HepG2 (cell line): ENCODE results near the gene EPHB3. TPM values are rescaled to one million over a fixed set of nuclear protein-coding genes. Genes with fewer than 3 reads are reported as not detected.

Experiments
- ATAC-seq: fragments of 200-7000 bp; cut with Tn5 transposase; 3 replicates; pipeline ENCODE4 v1.9.1; 2020; ENCODE audit warnings: mild to moderate bottlenecking, moderate library complexity
- BruUV-seq: library from RNA; stranded (reverse); fragments of 400-500 nt; replicated peaks from 2 replicates; lab custom pipeline; 2021; lab: Mats Ljungman, UMichigan
- CTCF ChIA-PET: fragments of 300-600 bp; formaldehyde crosslinking; extraction: SDS; loops from one replicate; lab custom pipeline; 2021; ENCODE audit warnings: low total read pairs, inconsistent platforms, low intra/inter-chr PET ratio; lab: Yijun Ruan, JAX
- POLR2A ChIA-PET: fragments of 350-600 bp; sonication (Branson Sonifier 250); formaldehyde crosslinking; loops from one replicate; lab custom pipeline; 2020; ENCODE audit warnings: antibody characterized with exemption, inconsistent platforms; lab: Yijun Ruan, JAX
- DNase-seq: peaks from one replicate; pipeline ENCODE4 v3.0.0-alpha.2; 2015; ENCODE audit warnings: low spot score
- FAIRE-seq: peaks from 3 replicates; lab custom pipeline; 2011; peaks lifted over from hg19 to GRCh38; lab: Jason Lieb, UNC
- H2AFZ ChIP-seq: one replicate; pipeline ENCODE4 v1.6.1; 2011; ENCODE audit warnings: low read length, inconsistent platforms
- H3K27ac ChIP-seq: fragments of 300-600 bp; 3 replicates; pipeline ENCODE4 v1.8.0; 2011; ENCODE audit warnings: mixed run types, mild to moderate bottlenecking, mixed read lengths, low read length, inconsistent platforms; ENCODE audit not compliant: insufficient read depth; ENCODE audit errors: extremely low read length
- H3K27me3 ChIP-seq, 2 experiments: fragments of 200-600 bp in 1 of 2; 2 replicates in 1 of 2; 3 replicates in 1 of 2; pipeline versions ENCODE4 v1.6.0 to v1.8.0; 2011; ENCODE audit warnings: low read length in 2 of 2, mild to moderate bottlenecking in 2 of 2, moderate library complexity in 2 of 2, inconsistent platforms in 1 of 2; ENCODE audit not compliant: insufficient read depth in 2 of 2, control insufficient read depth in 1 of 2
- H3K36me3 ChIP-seq, 2 experiments: fragments of 200-600 bp in 1 of 2; replicated peaks in 1 of 2; 2 replicates in 1 of 2; 3 replicates in 1 of 2; pipeline versions ENCODE4 v1.5.1 to v1.8.0; 2011; ENCODE audit warnings: low read length in 2 of 2, inconsistent platforms in 1 of 2; ENCODE audit not compliant: insufficient read depth in 2 of 2, control insufficient read depth in 1 of 2
- H3K4me1 ChIP-seq: 2 replicates; pipeline ENCODE4 v1.5.1; 2012; ENCODE audit warnings: low read length, inconsistent platforms; ENCODE audit not compliant: insufficient read depth
- H3K4me2 ChIP-seq: 2 replicates; pipeline ENCODE4 v1.6.0; 2011; ENCODE audit warnings: low read depth, low read length, inconsistent platforms
- H3K4me3 ChIP-seq, 3 experiments: fragments of 200-600 bp in 1 of 3; sonication (generic), shearing (Covaris generic) in 1 of 3; replicated peaks in 1 of 3; 2 replicates each; pipeline ENCODE4 v1.5.1; 2011 to 2016; ENCODE audit warnings: low read length in 3 of 3, inconsistent platforms in 2 of 3, low read depth in 2 of 3, mild to moderate bottlenecking in 2 of 3, control low read depth in 1 of 3, mixed read lengths in 1 of 3; ENCODE audit not compliant: insufficient read depth in 1 of 3
- H3K79me2 ChIP-seq: one replicate; pipeline ENCODE4 v1.6.1; 2011; ENCODE audit warnings: low read length, inconsistent platforms; ENCODE audit not compliant: insufficient read depth
- H3K9ac ChIP-seq: 2 replicates; pipeline ENCODE4 v1.6.0; 2011; ENCODE audit warnings: mild to moderate bottlenecking, low read depth, low read length, inconsistent platforms; ENCODE audit not compliant: insufficient read depth
- H3K9me3 ChIP-seq: 2 replicates; pipeline ENCODE4 v1.5.1; 2012; ENCODE audit warnings: mild to moderate bottlenecking, low read length
- H4K20me1 ChIP-seq: 2 replicates; pipeline ENCODE4 v1.6.0; 2011; ENCODE audit warnings: inconsistent platforms, mild to moderate bottlenecking, low read length, moderate library complexity; ENCODE audit not compliant: insufficient read depth
- HDAC2 ChIP-seq: sonication (generic); formaldehyde crosslinking; IDR thresholded peaks from 2 replicates; pipeline ENCODE4 v1.4.0; 2020; ENCODE audit warnings: missing genetic modification reagents
- KDM5A ChIP-seq: fragments of 200-600 bp; sonication (generic); IDR thresholded peaks from 2 replicates; pipeline ENCODE4 v1.7.0; 2018; ENCODE audit warnings: antibody characterized with exemption, mild to moderate bottlenecking, low read length, borderline replicate concordance
- STAG1 ChIP-seq: sonication (generic); formaldehyde crosslinking; IDR thresholded peaks from 2 replicates; pipeline ENCODE4 v1.4.0; 2020; ENCODE audit warnings: missing genetic modification reagents
- TBL1XR1 ChIP-seq: fragments of 150-350 bp; IDR thresholded peaks from 2 replicates; pipeline ENCODE4 v1.6.1; 2014; ENCODE audit warnings: borderline replicate concordance, low read length; ENCODE audit not compliant: partially characterized antibody
- ZNF746 ChIP-seq: sonication (generic); formaldehyde crosslinking; IDR thresholded peaks from 2 replicates; pipeline ENCODE4 v1.8.0; 2022; ENCODE audit warnings: mild to moderate bottlenecking, missing genetic modification reagents
- ZNF766 ChIP-seq: sonication (generic); formaldehyde crosslinking; IDR thresholded peaks from 2 replicates; pipeline ENCODE4 v1.5.0; 2020; ENCODE audit warnings: missing genetic modification reagents, borderline replicate concordance
- WGBS: methylation state at CpG from one replicate; pipeline ENCODE4 v1.1.6; 2017; ENCODE audit warnings: low lambda C conversion rate; 5-methylcytosine and 5-hydroxymethylcytosine counted together
- in situ Hi-C: cut with HindIII; loops from 2 replicates; pipeline ENCODE4 v1.10.0; 2017; ENCODE audit warnings: low pct_unique_long_range_greater_than_20kb; ENCODE audit not compliant: extremely low pct_ligation_motif_present
- intact Hi-C: fragments of 100-400 bp; cut with micrococcal nuclease; formaldehyde crosslinking; loops from one replicate; pipeline ENCODE4 v1.10.0; 2022; ENCODE audit not compliant: unreplicated experiment
- polyA plus RNA-seq, 8 experiments: library from polyadenylated mRNA; depleted of rRNA in 3 of 8; stranded (reverse) in 7 of 8; unstranded in 1 of 8; fragments of >200 nt; fragmentation: Illumina TruSeq in 4 of 8; extraction: Trizol in 4 of 8; gene quantifications; 2 replicates each; pipeline versions ENCODE4 v1.2.1 to v1.2.3, GENCODE V29; 2011 to 2016; ENCODE audit warnings: low read depth in 4 of 8, missing spikeins in 1 of 8, mixed read lengths in 1 of 8; ENCODE audit not compliant: insufficient read depth in 1 of 8
- total RNA-seq, 5 experiments: library from RNA; depleted of rRNA; stranded (reverse); fragments of >200 nt; fragmentation: Illumina TruSeq; extraction: Trizol; gene quantifications; 2 replicates each; pipeline ENCODE4 v1.2.3, GENCODE V29; 2016; ENCODE audit warnings: low read depth in 1 of 5
- TF ChIP-seq, protein P1 (sequence below): IDR thresholded peaks from 2 replicates; pipeline ENCODE4 v1.6.1; 2016; ENCODE audit warnings: low read depth, control low read depth
- TF ChIP-seq, protein P2 (sequence below): fragments of 450-650 bp; IDR thresholded peaks from 2 replicates; pipeline ENCODE4 v1.6.1; 2017; ENCODE audit warnings: mild to moderate bottlenecking
- TF ChIP-seq, protein P3 (sequence below): sonication (generic); formaldehyde crosslinking; IDR thresholded peaks from 2 replicates; pipeline ENCODE4 v1.8.0; 2022; ENCODE audit warnings: mild to moderate bottlenecking, missing genetic modification reagents, borderline replicate concordance
- TF ChIP-seq, protein P4 (sequence below): sonication (generic); formaldehyde crosslinking; IDR thresholded peaks from 2 replicates; pipeline ENCODE4 v1.8.0; 2022; ENCODE audit warnings: missing genetic modification reagents, mild to moderate bottlenecking, inconsistent platforms, borderline replicate concordance
- TF ChIP-seq, protein P5 (sequence below): sonication (generic); formaldehyde crosslinking; IDR thresholded peaks from 2 replicates; pipeline ENCODE4 v1.5.0; 2020; ENCODE audit warnings: mild to moderate bottlenecking, missing genetic modification reagents, moderate library complexity

EPHB3 gene
- total and polyA plus RNA-seq, 2 of the 13 experiments (the other 11 are each of a cell fraction or from before 2014, with no cell fraction given), result 0.01 TPM; not detected in 1

DNA sequence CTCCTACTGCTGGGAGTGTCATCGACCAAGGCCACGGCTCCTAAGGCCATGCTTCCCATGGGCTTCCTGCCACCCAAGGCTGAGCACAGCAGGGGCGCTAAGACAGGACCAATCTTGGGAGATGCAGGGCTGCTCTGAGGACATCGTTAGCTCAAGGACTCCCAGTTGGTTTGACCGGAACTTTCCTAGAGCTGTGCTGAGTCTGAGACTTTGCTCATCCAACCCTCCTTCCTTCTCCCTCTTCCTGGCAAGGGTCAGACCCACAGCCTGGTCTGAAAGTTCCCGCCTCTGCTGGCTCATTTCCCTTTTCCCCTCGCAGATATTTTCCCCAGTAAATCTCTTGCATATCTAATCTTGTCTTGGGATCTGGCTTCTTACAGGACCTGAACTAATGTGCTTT, 57.2 kb downstream of the EPHB3 start:
- in situ Hi-C loops (no loop called here), intact Hi-C loops (no loop called here)
- TF ChIP-seq ZNF746 (CRISPR knock-in tag) (no peak), KDM5A (no peak), HDAC2 (no peak), ZNF766 (CRISPR knock-in tag) (no peak), STAG1 (no peak), TBL1XR1 (no peak)
- TF ChIP-seq, protein P1, sequence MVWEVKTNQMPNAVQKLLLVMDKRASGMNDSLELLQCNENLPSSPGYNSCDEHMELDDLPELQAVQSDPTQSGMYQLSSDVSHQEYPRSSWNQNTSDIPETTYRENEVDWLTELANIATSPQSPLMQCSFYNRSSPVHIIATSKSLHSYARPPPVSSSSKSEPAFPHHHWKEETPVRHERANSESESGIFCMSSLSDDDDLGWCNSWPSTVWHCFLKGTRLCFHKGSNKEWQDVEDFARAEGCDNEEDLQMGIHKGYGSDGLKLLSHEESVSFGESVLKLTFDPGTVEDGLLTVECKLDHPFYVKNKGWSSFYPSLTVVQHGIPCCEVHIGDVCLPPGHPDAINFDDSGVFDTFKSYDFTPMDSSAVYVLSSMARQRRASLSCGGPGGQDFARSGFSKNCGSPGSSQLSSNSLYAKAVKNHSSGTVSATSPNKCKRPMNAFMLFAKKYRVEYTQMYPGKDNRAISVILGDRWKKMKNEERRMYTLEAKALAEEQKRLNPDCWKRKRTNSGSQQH (CRISPR knock-in tag), result no peak
- TF ChIP-seq, protein P2, sequence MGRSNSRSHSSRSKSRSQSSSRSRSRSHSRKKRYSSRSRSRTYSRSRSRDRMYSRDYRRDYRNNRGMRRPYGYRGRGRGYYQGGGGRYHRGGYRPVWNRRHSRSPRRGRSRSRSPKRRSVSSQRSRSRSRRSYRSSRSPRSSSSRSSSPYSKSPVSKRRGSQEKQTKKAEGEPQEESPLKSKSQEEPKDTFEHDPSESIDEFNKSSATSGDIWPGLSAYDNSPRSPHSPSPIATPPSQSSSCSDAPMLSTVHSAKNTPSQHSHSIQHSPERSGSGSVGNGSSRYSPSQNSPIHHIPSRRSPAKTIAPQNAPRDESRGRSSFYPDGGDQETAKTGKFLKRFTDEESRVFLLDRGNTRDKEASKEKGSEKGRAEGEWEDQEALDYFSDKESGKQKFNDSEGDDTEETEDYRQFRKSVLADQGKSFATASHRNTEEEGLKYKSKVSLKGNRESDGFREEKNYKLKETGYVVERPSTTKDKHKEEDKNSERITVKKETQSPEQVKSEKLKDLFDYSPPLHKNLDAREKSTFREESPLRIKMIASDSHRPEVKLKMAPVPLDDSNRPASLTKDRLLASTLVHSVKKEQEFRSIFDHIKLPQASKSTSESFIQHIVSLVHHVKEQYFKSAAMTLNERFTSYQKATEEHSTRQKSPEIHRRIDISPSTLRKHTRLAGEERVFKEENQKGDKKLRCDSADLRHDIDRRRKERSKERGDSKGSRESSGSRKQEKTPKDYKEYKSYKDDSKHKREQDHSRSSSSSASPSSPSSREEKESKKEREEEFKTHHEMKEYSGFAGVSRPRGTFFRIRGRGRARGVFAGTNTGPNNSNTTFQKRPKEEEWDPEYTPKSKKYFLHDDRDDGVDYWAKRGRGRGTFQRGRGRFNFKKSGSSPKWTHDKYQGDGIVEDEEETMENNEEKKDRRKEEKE, result no peak
- TF ChIP-seq, protein P3, sequence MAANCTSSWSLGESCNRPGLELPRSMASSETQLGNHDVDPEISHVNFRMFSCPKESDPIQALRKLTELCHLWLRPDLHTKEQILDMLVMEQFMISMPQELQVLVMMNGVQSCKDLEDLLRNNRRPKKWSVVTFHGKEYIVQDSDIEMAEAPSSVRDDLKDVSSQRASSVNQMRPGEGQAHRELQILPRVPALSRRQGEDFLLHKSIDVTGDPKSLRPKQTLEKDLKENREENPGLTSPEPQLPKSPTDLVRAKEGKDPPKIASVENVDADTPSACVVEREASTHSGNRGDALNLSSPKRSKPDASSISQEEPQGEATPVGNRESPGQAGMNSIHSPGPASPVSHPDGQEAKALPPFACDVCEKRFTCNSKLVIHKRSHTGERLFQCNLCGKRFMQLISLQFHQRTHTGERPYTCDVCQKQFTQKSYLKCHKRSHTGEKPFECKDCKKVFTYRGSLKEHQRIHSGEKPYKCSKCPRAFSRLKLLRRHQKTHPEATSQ (CRISPR knock-in tag), result no peak
- TF ChIP-seq, protein P4, sequence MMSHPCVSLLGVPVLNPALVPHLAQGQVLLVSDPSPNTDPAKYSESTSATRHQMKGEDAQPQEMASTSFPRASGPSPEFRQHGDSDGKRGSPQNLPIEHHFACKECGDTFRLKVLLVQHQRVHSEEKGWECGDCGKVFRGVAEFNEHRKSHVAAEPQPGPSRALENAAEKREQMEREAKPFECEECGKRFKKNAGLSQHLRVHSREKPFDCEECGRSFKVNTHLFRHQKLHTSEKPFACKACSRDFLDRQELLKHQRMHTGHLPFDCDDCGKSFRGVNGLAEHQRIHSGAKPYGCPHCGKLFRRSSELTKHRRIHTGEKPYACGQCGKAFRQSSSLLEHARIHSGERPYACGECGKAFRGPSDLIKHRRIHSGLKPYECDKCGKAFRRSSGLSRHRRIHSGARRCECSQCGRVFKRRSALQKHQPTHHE, result no peak
- TF ChIP-seq, protein P5, sequence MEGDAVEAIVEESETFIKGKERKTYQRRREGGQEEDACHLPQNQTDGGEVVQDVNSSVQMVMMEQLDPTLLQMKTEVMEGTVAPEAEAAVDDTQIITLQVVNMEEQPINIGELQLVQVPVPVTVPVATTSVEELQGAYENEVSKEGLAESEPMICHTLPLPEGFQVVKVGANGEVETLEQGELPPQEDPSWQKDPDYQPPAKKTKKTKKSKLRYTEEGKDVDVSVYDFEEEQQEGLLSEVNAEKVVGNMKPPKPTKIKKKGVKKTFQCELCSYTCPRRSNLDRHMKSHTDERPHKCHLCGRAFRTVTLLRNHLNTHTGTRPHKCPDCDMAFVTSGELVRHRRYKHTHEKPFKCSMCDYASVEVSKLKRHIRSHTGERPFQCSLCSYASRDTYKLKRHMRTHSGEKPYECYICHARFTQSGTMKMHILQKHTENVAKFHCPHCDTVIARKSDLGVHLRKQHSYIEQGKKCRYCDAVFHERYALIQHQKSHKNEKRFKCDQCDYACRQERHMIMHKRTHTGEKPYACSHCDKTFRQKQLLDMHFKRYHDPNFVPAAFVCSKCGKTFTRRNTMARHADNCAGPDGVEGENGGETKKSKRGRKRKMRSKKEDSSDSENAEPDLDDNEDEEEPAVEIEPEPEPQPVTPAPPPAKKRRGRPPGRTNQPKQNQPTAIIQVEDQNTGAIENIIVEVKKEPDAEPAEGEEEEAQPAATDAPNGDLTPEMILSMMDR (CRISPR knock-in tag), result no peak
- H3K4me2 ChIP-seq, result no peak overlapping the region
- CTCF ChIA-PET, result no interaction called here
- no peak for DNase-seq
- POLR2A ChIA-PET, result no interaction called here
- H3K9me3 ChIP-seq, result no peaks in the 10 kb centered on the region
- no peaks in the 10 kb centered on the region for H3K36me3 ChIP-seq
- H3K79me2 ChIP-seq, result no peaks in the 10 kb centered on the region
- 9% methylated on average over 5 of the region's 7 CpGs for WGBS
- no peak overlapping the region for H3K9ac ChIP-seq
- FAIRE-seq, result no peak
- no peaks in the 10 kb centered on the region for H4K20me1 ChIP-seq
- no TSS peak for BruUV-seq
- H3K4me3 ChIP-seq, result no peak overlapping the region
- H3K27ac ChIP-seq, result no peak overlapping the region
- ATAC-seq, result no peak
- H2AFZ ChIP-seq, result no peak overlapping the region
- peaks cover 0 to 43% of the 10 kb centered on the region in 2 experiments; a peak in 2 of 5 replicates for H3K27me3 ChIP-seq
- no peaks in the 10 kb centered on the region for H3K4me1 ChIP-seq
